AG09319 (cell line): Measurements from ENCODE around the gene EBF3.

Experiments
- DNase-seq: peaks from one replicate; pipeline ENCODE4 v3.0.0-alpha.2; 2010; ENCODE audit warnings: low read depth; ENCODE audit errors: extremely low read depth
- CTCF ChIP-seq: IDR thresholded peaks from 2 replicates; pipeline ENCODE4 v1.5.1; 2011; ENCODE audit warnings: low read depth, mild to moderate bottlenecking, inconsistent platforms, low read length, moderate library complexity

The EBF3 gene

GRCh38 chr10:129848696-129849451, 115.2 kb downstream of the EBF3 start:
- TF ChIP-seq CTCF = no peak
- DNase-seq = no peak

GRCh38 chr10:129847741-129848483, 116.2 kb downstream of the EBF3 start:
- no peak for TF ChIP-seq CTCF

GRCh38 chr10:129846991-129847391, 117.1 kb downstream of the EBF3 start:
- DNase-seq = no peak

More at GRCh38 chr10:129847741-129848483, 116.2 kb downstream of the EBF3 start:
- no peak for DNase-seq

GRCh38 chr10:129845111-129845753, 118.8 kb downstream of the EBF3 start:
- TF ChIP-seq CTCF = no peak
- DNase-seq = no peak

More at GRCh38 chr10:129846991-129847391, 117.1 kb downstream of the EBF3 start:
- TF ChIP-seq CTCF = no peak

GRCh38 chr10:129844216-129844766, 119.8 kb downstream of the EBF3 start:
- DNase-seq = no peak
- no peak for TF ChIP-seq CTCF

GRCh38 chr10:129843702-129844101, 120.4 kb downstream of the EBF3 start:
- TF ChIP-seq CTCF = no peak
- no peak for DNase-seq
